Measurements from ENCODE around the gene PWP2.
"Not testable (repeated sequence)": the region's sequence is repeated elsewhere in the genome, so short reads cannot be mapped to it uniquely, and the experiment has no call there.

Gene PWP2

GRCh38 chr21:44157439-44158081 lies 50.4 kb downstream of the PWP2 start:
- H3K4me1 ChIP-seq (ENCODE audit: insufficient read depth, low read length); H3K36me3 ChIP-seq (ENCODE audit: insufficient read depth, low read length); H3K9me3 ChIP-seq (ENCODE audit: control insufficient read depth, insufficient read depth, low read length); H3K9ac ChIP-seq (ENCODE audit: low read depth, low read length): not testable (repeated sequence)

- not testable (repeated sequence) for H3K4me1 ChIP-seq (ENCODE audit: insufficient read depth, low read length); H3K9me3 ChIP-seq (ENCODE audit: control insufficient read depth, insufficient read depth, low read length); H3K9ac ChIP-seq (ENCODE audit: low read depth, low read length); H3K36me3 ChIP-seq (ENCODE audit: insufficient read depth, low read length)
Measured at GRCh38 chr21:44158082-44158468, 50.9 kb downstream of the PWP2 start.

GRCh38 chr21:44159349-44160297 lies 52.4 kb downstream of the PWP2 start:
- not testable (repeated sequence) for H3K9ac ChIP-seq (ENCODE audit: low read depth, low read length); H3K9me3 ChIP-seq (ENCODE audit: control insufficient read depth, insufficient read depth, low read length); H3K36me3 ChIP-seq (ENCODE audit: insufficient read depth, low read length); H3K4me1 ChIP-seq (ENCODE audit: insufficient read depth, low read length)

- not testable (repeated sequence) for H3K9me3 ChIP-seq (ENCODE audit: control insufficient read depth, insufficient read depth, low read length); H3K9ac ChIP-seq (ENCODE audit: low read depth, low read length); H3K4me1 ChIP-seq (ENCODE audit: insufficient read depth, low read length); H3K36me3 ChIP-seq (ENCODE audit: insufficient read depth, low read length)
Measured at GRCh38 chr21:44160298-44160672, 53.1 kb downstream of the PWP2 start.

- not testable (repeated sequence) for H3K36me3 ChIP-seq (ENCODE audit: insufficient read depth, low read length)
Measured at GRCh38 chr21:44160821-44161220, 53.6 kb downstream of the PWP2 start.

GRCh38 chr21:44163167-44163653 lies 56.0 kb downstream of the PWP2 start:
- H3K9ac ChIP-seq (ENCODE audit: low read depth, low read length); H3K36me3 ChIP-seq (ENCODE audit: insufficient read depth, low read length); H3K9me3 ChIP-seq (ENCODE audit: control insufficient read depth, insufficient read depth, low read length); H3K4me1 ChIP-seq (ENCODE audit: insufficient read depth, low read length): not testable (repeated sequence)

More at GRCh38 chr21:44160821-44161220, 53.6 kb downstream of the PWP2 start:
- H3K4me1 ChIP-seq (ENCODE audit: insufficient read depth, low read length); H3K9ac ChIP-seq (ENCODE audit: low read depth, low read length); H3K9me3 ChIP-seq (ENCODE audit: control insufficient read depth, insufficient read depth, low read length): not testable (repeated sequence)

GRCh38 chr21:44165933-44166332 lies 58.7 kb downstream of the PWP2 start:
- H3K4me1 ChIP-seq (ENCODE audit: insufficient read depth, low read length); H3K36me3 ChIP-seq (ENCODE audit: insufficient read depth, low read length); H3K9me3 ChIP-seq (ENCODE audit: control insufficient read depth, insufficient read depth, low read length); H3K9ac ChIP-seq (ENCODE audit: low read depth, low read length): not testable (repeated sequence)

- not testable (repeated sequence) for H3K36me3 ChIP-seq (ENCODE audit: insufficient read depth, low read length); H3K9ac ChIP-seq (ENCODE audit: low read depth, low read length); H3K4me1 ChIP-seq (ENCODE audit: insufficient read depth, low read length); H3K9me3 ChIP-seq (ENCODE audit: control insufficient read depth, insufficient read depth, low read length)
Measured at GRCh38 chr21:44167527-44167926, 60.3 kb downstream of the PWP2 start.

- not testable (repeated sequence) for H3K9ac ChIP-seq (ENCODE audit: low read depth, low read length); H3K9me3 ChIP-seq (ENCODE audit: control insufficient read depth, insufficient read depth, low read length); H3K4me1 ChIP-seq (ENCODE audit: insufficient read depth, low read length); H3K36me3 ChIP-seq (ENCODE audit: insufficient read depth, low read length)
Measured at GRCh38 chr21:44170326-44170725, 63.1 kb downstream of the PWP2 start.

- not testable (repeated sequence) for H3K9me3 ChIP-seq (ENCODE audit: control insufficient read depth, insufficient read depth, low read length); H3K36me3 ChIP-seq (ENCODE audit: insufficient read depth, low read length); H3K4me1 ChIP-seq (ENCODE audit: insufficient read depth, low read length); H3K9ac ChIP-seq (ENCODE audit: low read depth, low read length)
Measured at GRCh38 chr21:44170863-44171262, 63.7 kb downstream of the PWP2 start.

- H3K36me3 ChIP-seq (ENCODE audit: insufficient read depth, low read length); H3K4me1 ChIP-seq (ENCODE audit: insufficient read depth, low read length); H3K9ac ChIP-seq (ENCODE audit: low read depth, low read length); H3K9me3 ChIP-seq (ENCODE audit: control insufficient read depth, insufficient read depth, low read length): not testable (repeated sequence)
Measured at GRCh38 chr21:44171962-44172572, 64.9 kb downstream of the PWP2 start.

- H3K9me3 ChIP-seq (ENCODE audit: control insufficient read depth, insufficient read depth, low read length); H3K36me3 ChIP-seq (ENCODE audit: insufficient read depth, low read length); H3K4me1 ChIP-seq (ENCODE audit: insufficient read depth, low read length): not testable (repeated sequence)
Measured at GRCh38 chr21:44172741-44173140, 65.5 kb downstream of the PWP2 start.

GRCh38 chr21:44175189-44175588 lies 68.0 kb downstream of the PWP2 start:
- H3K4me1 ChIP-seq (ENCODE audit: insufficient read depth, low read length); H3K9me3 ChIP-seq (ENCODE audit: control insufficient read depth, insufficient read depth, low read length); H3K36me3 ChIP-seq (ENCODE audit: insufficient read depth, low read length): not testable (repeated sequence)

More at GRCh38 chr21:44172741-44173140, 65.5 kb downstream of the PWP2 start:
- H3K9ac ChIP-seq (ENCODE audit: low read depth, low read length): not testable (repeated sequence)

GRCh38 chr21:44176127-44176526 lies 68.9 kb downstream of the PWP2 start:
- not testable (repeated sequence) for H3K4me1 ChIP-seq (ENCODE audit: insufficient read depth, low read length); H3K9me3 ChIP-seq (ENCODE audit: control insufficient read depth, insufficient read depth, low read length)

More at GRCh38 chr21:44175189-44175588, 68.0 kb downstream of the PWP2 start:
- H3K9ac ChIP-seq (ENCODE audit: low read depth, low read length): not testable (repeated sequence)

More at GRCh38 chr21:44176127-44176526, 68.9 kb downstream of the PWP2 start:
- not testable (repeated sequence) for H3K36me3 ChIP-seq (ENCODE audit: insufficient read depth, low read length); H3K9ac ChIP-seq (ENCODE audit: low read depth, low read length)
